ENCODE results near the gene GOLGB1. TPM values are rescaled to one million over a fixed set of nuclear protein-coding genes. Genes with fewer than 3 reads are reported as not detected.

Gene GOLGB1
- total RNA-seq, 1 experiment from 2014 or later, result 31.4 TPM

GRCh38 chr3:121752772-121753171 lies 3.2 kb upstream of the GOLGB1 start:
- H3K4me1 Mint-ChIP-seq, result peaks cover 0 to 6% of the 10 kb centered on the region in 2 experiments; a peak in 2 of 4 replicates
- H3K27ac Mint-ChIP-seq, result no peak overlapping the region
- Histone ChIP-seq H3K14ac (ENCODE audit: insufficient read depth, low read length) (no peak overlapping the region), H3K23ac (ENCODE audit: insufficient read length, low read depth, low read length) (no peak overlapping the region), H2BK5ac (ENCODE audit: insufficient read length, low read length) (no peak overlapping the region), H3K4ac (ENCODE audit: low read depth, low read length) (no peak overlapping the region), H4K8ac (replicated peaks; ENCODE audit: insufficient read length, low read depth, low read length) (no peak overlapping the region), H2BK120ac (ENCODE audit: low read depth, low read length, poor library complexity, severe bottlenecking) (no peak overlapping the region), H3K9ac (ENCODE audit: extremely low read depth, insufficient read length, low read length) (no peak overlapping the region), H2BK20ac (ENCODE audit: low read depth, low read length, poor library complexity, severe bottlenecking) (no peak overlapping the region), H3K27ac (ENCODE audit: insufficient read length, low read depth, low read length) (no peak overlapping the region), H3T11ph (ENCODE audit: low read length) (no peak overlapping the region), H2BK12ac (ENCODE audit: insufficient read length, low read depth, low read length) (no peak overlapping the region), H2AFZ (ENCODE audit: low read length) (no peak overlapping the region), H3K4me2 (ENCODE audit: insufficient read depth, insufficient read length, low read length) (no peak overlapping the region), H4K5ac (ENCODE audit: insufficient read length, low read depth, low read length) (no peak overlapping the region), H2AK5ac (ENCODE audit: insufficient read length, low read length) (no peak overlapping the region), H3K79me1 (ENCODE audit: insufficient read depth, low read depth, low read length, poor library complexity, severe bottlenecking) (no peaks in the 10 kb centered on the region), H3K9me3 (ENCODE audit: control insufficient read depth, low read depth, low read length) (no peaks in the 10 kb centered on the region), H3K23me2 (ENCODE audit: insufficient read length, low read depth, low read length, poor library complexity, severe bottlenecking) (peaks cover 10% of the 10 kb centered on the region), H2BK15ac (ENCODE audit: low read depth, low read length) (no peak overlapping the region), H3K27me3 (ENCODE audit: insufficient read depth, low read length) (no peaks in the 10 kb centered on the region), H4K91ac (ENCODE audit: insufficient read length, low read depth, low read length) (no peak overlapping the region), H3K18ac (ENCODE audit: insufficient read length, low read depth, low read length) (no peak overlapping the region), H3K56ac (ENCODE audit: insufficient read length, low read depth, low read length) (no peak overlapping the region), H3K4me1 (ENCODE audit: insufficient read depth, low read length) (no peaks in the 10 kb centered on the region), H3K79me2 (ENCODE audit: insufficient read depth, low read length) (no peaks in the 10 kb centered on the region; the same call in 1 of the 2 replicates), H4K20me1 (ENCODE audit: control insufficient read depth, insufficient read depth, insufficient read length) (no peaks in the 10 kb centered on the region)
- no peaks in the 10 kb centered on the region; the same call in none of the 2 replicates for H3K27me3 Mint-ChIP-seq (ENCODE audit: low read depth)
- 100% methylated on average over 1 of the region's 1 CpG for WGBS (ENCODE audit: extremely low coverage, insufficient read length, low lambda C conversion rate)
- no peak for DNase-seq
- TF ChIP-seq, protein P1, sequence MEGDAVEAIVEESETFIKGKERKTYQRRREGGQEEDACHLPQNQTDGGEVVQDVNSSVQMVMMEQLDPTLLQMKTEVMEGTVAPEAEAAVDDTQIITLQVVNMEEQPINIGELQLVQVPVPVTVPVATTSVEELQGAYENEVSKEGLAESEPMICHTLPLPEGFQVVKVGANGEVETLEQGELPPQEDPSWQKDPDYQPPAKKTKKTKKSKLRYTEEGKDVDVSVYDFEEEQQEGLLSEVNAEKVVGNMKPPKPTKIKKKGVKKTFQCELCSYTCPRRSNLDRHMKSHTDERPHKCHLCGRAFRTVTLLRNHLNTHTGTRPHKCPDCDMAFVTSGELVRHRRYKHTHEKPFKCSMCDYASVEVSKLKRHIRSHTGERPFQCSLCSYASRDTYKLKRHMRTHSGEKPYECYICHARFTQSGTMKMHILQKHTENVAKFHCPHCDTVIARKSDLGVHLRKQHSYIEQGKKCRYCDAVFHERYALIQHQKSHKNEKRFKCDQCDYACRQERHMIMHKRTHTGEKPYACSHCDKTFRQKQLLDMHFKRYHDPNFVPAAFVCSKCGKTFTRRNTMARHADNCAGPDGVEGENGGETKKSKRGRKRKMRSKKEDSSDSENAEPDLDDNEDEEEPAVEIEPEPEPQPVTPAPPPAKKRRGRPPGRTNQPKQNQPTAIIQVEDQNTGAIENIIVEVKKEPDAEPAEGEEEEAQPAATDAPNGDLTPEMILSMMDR (conservative IDR thresholded peaks at IDR 0.05), result no peak
- H3K36me3 Mint-ChIP-seq (ENCODE audit: insufficient read depth in 1 of 3, low read depth in 3 of 3), result no peaks in the 10 kb centered on the region
- H3K9me3 Mint-ChIP-seq, result no peaks in the 10 kb centered on the region
- no peak overlapping the region for H3K4me3 Mint-ChIP-seq
